GM12878 (cell line): ENCODE data around the gene ARSD. TPM values are rescaled to one million over a fixed set of nuclear protein-coding genes. Genes with fewer than 3 reads are reported as not detected.

Experiments
- polyA plus RNA-seq, 11 experiments: library from polyadenylated mRNA; depleted of rRNA in 4 of 11; unstranded in 6 of 11; stranded (reverse) in 5 of 11; fragments of >200 nt; fragmentation: Nextera tagmentation in 4 of 11; fragmentation: Illumina TruSeq in 1 of 11; extraction: Ambion mirVana in 4 of 11; extraction: Trizol in 1 of 11; gene quantifications; 1 replicate in 1 of 11; 2 replicates in 10 of 11; pipeline versions ENCODE4 v1.2.1 to v1.2.3, GENCODE V29; 2011 to 2016; ENCODE audit warnings: inconsistent platforms in 2 of 11, missing spikeins in 2 of 11, low read depth in 1 of 11
- total RNA-seq, 4 experiments: library from RNA; depleted of rRNA in 3 of 4; stranded (reverse); fragments of >200 nt in 3 of 4; fragmentation: Illumina TruSeq in 1 of 4; extraction: Trizol in 1 of 4; gene quantifications; 2 replicates each; pipeline versions ENCODE4 v1.2.1 to v1.2.3, GENCODE V29; 2013 to 2021

Gene ARSD
- total and polyA plus RNA-seq, 10 of the 15 experiments (the other 5 are each of a cell fraction or from before 2014, with no cell fraction given) = 0.05 to 1.5 (median 0.43) TPM

Other genes with a start within 250 kb of the ARSD start
- gene CD99, start 238.0 kb downstream of the ARSD start, total RNA-seq (2014; rRNA removed) = 157 and 163 TPM in 2 replicates
- 128 and 134 TPM in 2 replicates for gene CD99, start 238.0 kb downstream of the ARSD start, total RNA-seq (2014; rRNA removed; fragmentation: Illumina TruSeq; extraction: Trizol)
- gene CD99, start 238.0 kb downstream of the ARSD start, total RNA-seq (2021) = 174 and 181 TPM in 2 replicates
- 31.4 and 43.4 TPM in 2 replicates for gene CD99, start 238.0 kb downstream of the ARSD start, polyA plus RNA-seq (2011; rRNA removed)
- 148 and 154 TPM in 2 replicates for gene CD99, start 238.0 kb downstream of the ARSD start, polyA plus RNA-seq (2014; fragmentation: Illumina TruSeq; extraction: Trizol)
- gene CD99, start 238.0 kb downstream of the ARSD start, polyA plus RNA-seq (2014; fragmentation: Nextera tagmentation; extraction: Ambion mirVana) = 10 to 100 TPM; 24.8 to 52.1 TPM
- gene CD99, start 238.0 kb downstream of the ARSD start, polyA plus RNA-seq (2014; rRNA removed) = 227 and 242 TPM in 2 replicates
- 100 to 1,000 TPM; 169 to 193 TPM for gene CD99, start 238.0 kb downstream of the ARSD start, polyA plus RNA-seq (2016; fragmentation: Nextera tagmentation; extraction: Ambion mirVana)
- not detected in 2 replicates for gene XG, start 177.3 kb downstream of the ARSD start, total RNA-seq (2014; rRNA removed)
- gene XG, start 177.3 kb downstream of the ARSD start, total RNA-seq (2014; rRNA removed; fragmentation: Illumina TruSeq; extraction: Trizol) = not detected in 2 replicates
- not detected in 2 replicates for gene XG, start 177.3 kb downstream of the ARSD start, total RNA-seq (2021)
- not detected in 2 replicates for gene XG, start 177.3 kb downstream of the ARSD start, polyA plus RNA-seq (2011; rRNA removed)
- gene XG, start 177.3 kb downstream of the ARSD start, polyA plus RNA-seq (2014; fragmentation: Illumina TruSeq; extraction: Trizol) = not detected in 2 replicates
- gene XG, start 177.3 kb downstream of the ARSD start, polyA plus RNA-seq (2014; fragmentation: Nextera tagmentation; extraction: Ambion mirVana) = not detected
- not detected in 2 replicates for gene XG, start 177.3 kb downstream of the ARSD start, polyA plus RNA-seq (2014; rRNA removed)
- not detected for gene XG, start 177.3 kb downstream of the ARSD start, polyA plus RNA-seq (2016; fragmentation: Nextera tagmentation; extraction: Ambion mirVana)
- gene GYG2, start 100.4 kb downstream of the ARSD start, total RNA-seq (2014; rRNA removed) = not detected in 2 replicates
- gene GYG2, start 100.4 kb downstream of the ARSD start, total RNA-seq (2014; rRNA removed; fragmentation: Illumina TruSeq; extraction: Trizol) = not detected in 2 replicates
- gene GYG2, start 100.4 kb downstream of the ARSD start, total RNA-seq (2021) = 0.05 TPM in 1 of 2 replicates, not detected in the other
- not detected in 2 replicates for gene GYG2, start 100.4 kb downstream of the ARSD start, polyA plus RNA-seq (2011; rRNA removed)
- gene GYG2, start 100.4 kb downstream of the ARSD start, polyA plus RNA-seq (2014; fragmentation: Illumina TruSeq; extraction: Trizol) = not detected in 2 replicates
- gene GYG2, start 100.4 kb downstream of the ARSD start, polyA plus RNA-seq (2014; fragmentation: Nextera tagmentation; extraction: Ambion mirVana) = not detected
- not detected in 2 replicates for gene GYG2, start 100.4 kb downstream of the ARSD start, polyA plus RNA-seq (2014; rRNA removed)
- under 1 TPM in 1 of 2 experiments, not detected in 1; 0.05 TPM for gene GYG2, start 100.4 kb downstream of the ARSD start, polyA plus RNA-seq (2016; fragmentation: Nextera tagmentation; extraction: Ambion mirVana)
- gene ARSH, start 77.2 kb upstream of the ARSD start, total RNA-seq (2014; rRNA removed) = not detected in 2 replicates
- not detected in 2 replicates for gene ARSH, start 77.2 kb upstream of the ARSD start, total RNA-seq (2014; rRNA removed; fragmentation: Illumina TruSeq; extraction: Trizol)
- gene ARSH, start 77.2 kb upstream of the ARSD start, total RNA-seq (2021) = not detected in 2 replicates
- gene ARSH, start 77.2 kb upstream of the ARSD start, polyA plus RNA-seq (2011; rRNA removed) = 0.04 and 0.12 TPM in 2 replicates
- gene ARSH, start 77.2 kb upstream of the ARSD start, polyA plus RNA-seq (2014; fragmentation: Illumina TruSeq; extraction: Trizol) = not detected in 2 replicates
- gene ARSH, start 77.2 kb upstream of the ARSD start, polyA plus RNA-seq (2014; fragmentation: Nextera tagmentation; extraction: Ambion mirVana) = not detected
- not detected in 2 replicates for gene ARSH, start 77.2 kb upstream of the ARSD start, polyA plus RNA-seq (2014; rRNA removed)
- not detected for gene ARSH, start 77.2 kb upstream of the ARSD start, polyA plus RNA-seq (2016; fragmentation: Nextera tagmentation; extraction: Ambion mirVana)
- gene ARSF, start 112.1 kb upstream of the ARSD start, total RNA-seq (2014; rRNA removed) = not detected in 2 replicates
- gene ARSF, start 112.1 kb upstream of the ARSD start, total RNA-seq (2014; rRNA removed; fragmentation: Illumina TruSeq; extraction: Trizol) = not detected in 2 replicates
- gene ARSF, start 112.1 kb upstream of the ARSD start, total RNA-seq (2021) = not detected in 2 replicates
- not detected in 2 replicates for gene ARSF, start 112.1 kb upstream of the ARSD start, polyA plus RNA-seq (2011; rRNA removed)
- not detected in 2 replicates for gene ARSF, start 112.1 kb upstream of the ARSD start, polyA plus RNA-seq (2014; fragmentation: Illumina TruSeq; extraction: Trizol)
- not detected for gene ARSF, start 112.1 kb upstream of the ARSD start, polyA plus RNA-seq (2014; fragmentation: Nextera tagmentation; extraction: Ambion mirVana)
- gene ARSF, start 112.1 kb upstream of the ARSD start, polyA plus RNA-seq (2014; rRNA removed) = not detected in 2 replicates
- not detected for gene ARSF, start 112.1 kb upstream of the ARSD start, polyA plus RNA-seq (2016; fragmentation: Nextera tagmentation; extraction: Ambion mirVana)